ENCODE results near the gene C3orf20.
"Not testable (repeated sequence)": the region's sequence is repeated elsewhere in the genome, so short reads cannot be mapped to it uniquely, and the experiment has no call there.

Gene C3orf20

DNA sequence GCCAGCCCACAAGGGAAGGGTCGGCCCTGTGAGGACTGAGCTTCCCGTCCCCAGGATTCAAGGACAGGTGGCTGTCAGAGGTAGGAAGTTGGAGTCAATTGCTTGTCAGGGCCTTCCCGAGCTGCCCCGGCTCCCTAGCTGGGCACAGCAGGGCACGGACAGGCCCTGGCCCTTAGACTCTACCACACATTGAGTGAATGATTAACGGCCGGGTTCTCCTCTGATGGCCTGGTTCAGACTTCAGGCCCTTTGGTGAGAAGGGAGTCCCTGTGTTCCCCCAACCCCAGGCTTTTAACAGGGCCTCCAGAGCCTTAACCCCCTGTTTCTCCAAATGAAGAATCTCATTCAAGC, 127.4 kb downstream of the C3orf20 start:
- no peak for DNase-seq

- peak; percentile 17 for DNase-seq
Observed at GRCh38 chr3:14803101-14803980, 128.4 kb downstream of the C3orf20 start.

- DNase-seq, result no peak
Observed at GRCh38 chr3:14803981-14804834, 129.3 kb downstream of the C3orf20 start.

- DNase-seq, result no peak
Observed at GRCh38 chr3:14804835-14805780, 130.2 kb downstream of the C3orf20 start.

DNA sequence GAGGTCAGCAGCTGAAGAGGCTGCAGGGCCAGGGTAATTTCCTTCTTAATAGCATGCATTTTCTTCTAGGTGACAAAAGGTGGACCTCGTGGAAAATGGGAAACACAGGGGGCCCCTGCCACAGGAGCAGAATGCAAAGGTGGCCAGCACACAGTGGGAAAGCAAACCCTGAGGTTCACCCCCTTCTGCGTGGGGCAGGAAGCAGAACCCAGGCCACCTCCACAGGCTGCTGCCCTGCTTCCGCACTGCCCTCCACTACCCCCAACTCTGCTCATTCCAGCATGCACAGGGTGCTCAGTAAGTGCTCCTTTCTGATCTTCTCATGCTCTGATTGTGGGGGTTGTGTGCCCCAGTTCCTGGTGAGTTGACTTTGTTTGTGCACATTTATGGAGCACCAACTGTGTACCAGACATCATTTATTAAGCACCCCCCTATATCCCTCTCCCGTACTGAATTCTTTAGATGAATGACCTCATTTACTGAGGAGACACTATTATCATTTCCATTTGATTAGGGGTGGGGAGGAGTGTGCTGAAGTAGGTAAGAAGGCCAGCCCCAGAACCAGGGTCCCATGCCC, 131.1 kb downstream of the C3orf20 start:
- no peak for DNase-seq

DNA sequence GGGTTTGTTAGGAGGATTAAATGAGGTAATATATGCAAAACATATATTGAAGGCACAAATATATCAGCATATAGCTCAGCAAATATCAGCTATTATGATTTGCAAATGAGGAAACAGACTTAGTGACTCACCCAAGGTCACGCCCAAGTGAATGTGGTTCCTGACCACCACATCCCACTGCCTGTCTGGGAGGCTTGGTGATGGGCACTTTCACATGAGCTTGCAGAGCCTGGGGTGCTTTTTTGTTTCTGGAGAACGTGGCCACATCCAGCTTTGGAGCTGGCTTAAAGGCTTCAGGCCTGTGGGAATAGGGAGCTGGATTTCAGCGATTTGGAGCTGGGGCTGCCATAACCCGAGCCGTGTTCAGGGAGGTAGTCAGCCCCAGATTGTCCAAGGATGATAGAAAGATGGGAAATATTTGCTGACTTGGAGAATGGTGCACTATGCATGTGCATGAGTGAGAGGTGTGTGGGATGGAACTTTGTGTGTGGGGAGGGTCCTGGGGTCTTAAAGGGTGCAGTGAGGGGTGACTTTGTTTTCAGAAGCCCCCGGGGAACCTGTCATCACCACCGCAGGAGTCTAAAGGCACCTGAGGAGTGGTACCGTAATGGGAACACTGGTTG, 131.8 kb downstream of the C3orf20 start:
- DNase-seq, result peak; percentile 29

- DNase-seq, result no peak
Observed at GRCh38 chr3:14808025-14808424, 133.1 kb downstream of the C3orf20 start.

- DNase-seq, result no peak
Observed at GRCh38 chr3:14808502-14809266, 133.7 kb downstream of the C3orf20 start.

DNA sequence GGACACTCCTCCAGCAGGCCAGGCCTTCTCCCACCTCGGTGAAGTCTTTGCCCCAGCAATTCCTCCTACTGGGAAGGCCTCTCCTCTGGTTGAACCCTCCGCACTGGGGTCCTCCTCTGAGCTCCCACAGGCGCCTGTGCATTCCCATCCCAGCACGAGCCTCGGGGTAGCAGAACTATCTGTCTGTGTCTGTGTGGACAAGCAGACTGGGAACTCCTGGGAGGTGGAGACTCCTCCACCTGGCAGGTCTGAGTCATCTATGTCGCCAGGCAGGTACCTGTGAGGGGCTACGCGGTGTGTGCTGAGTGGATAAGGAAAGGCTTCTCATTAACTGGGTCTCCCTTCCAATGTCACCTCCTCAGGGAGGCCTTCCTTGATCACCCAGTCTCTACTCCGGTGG, 134.7 kb downstream of the C3orf20 start:
- not testable (repeated sequence) for DNase-seq

DNA sequence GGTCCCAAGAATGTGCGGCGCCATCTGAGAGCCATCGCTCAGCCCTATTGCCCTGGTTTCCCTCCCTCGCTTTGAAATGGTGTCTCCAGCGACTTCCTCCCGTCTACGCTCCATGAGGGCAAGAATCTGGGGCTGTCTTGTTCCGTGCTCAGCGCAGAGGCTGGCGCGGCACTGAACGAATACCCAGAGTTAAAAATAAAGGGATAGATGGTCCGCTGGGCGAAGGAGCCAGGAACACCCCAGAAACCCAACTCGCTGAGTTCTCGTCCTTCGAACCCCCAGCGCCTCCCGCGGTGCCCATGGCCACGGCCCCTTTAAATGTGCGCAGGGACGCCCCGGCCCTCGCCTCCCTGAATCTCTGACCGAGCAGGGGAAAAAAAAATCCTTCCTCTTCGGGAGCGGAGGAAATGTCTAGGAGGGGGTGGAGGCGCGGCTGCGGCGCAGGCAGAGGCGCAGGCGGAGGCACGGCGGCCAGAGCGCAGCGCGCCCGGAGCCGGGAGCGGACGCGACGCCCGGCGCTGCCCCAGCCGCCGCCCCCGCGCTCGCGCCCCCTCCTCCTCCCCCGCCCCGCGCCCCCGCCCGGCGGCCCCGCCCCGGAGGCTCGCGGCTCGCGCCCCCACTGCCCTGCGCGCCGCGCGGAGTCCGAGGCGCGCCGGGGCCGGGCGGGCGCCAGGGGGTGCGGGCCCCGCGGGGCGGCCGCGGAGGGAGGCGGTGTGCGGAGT, 135.3 kb downstream of the C3orf20 start:
- DNase-seq, result no peak

GRCh38 chr3:14810801-14811661, 136.1 kb downstream of the C3orf20 start:
- DNase-seq, result no peak

GRCh38 chr3:14811684-14812083, 136.7 kb downstream of the C3orf20 start:
- DNase-seq, result no peak

- DNase-seq, result no peak
Observed at GRCh38 chr3:14812196-14812790, 137.4 kb downstream of the C3orf20 start.

- DNase-seq, result no peak
Observed at GRCh38 chr3:14814411-14814871, 139.5 kb downstream of the C3orf20 start.

DNA sequence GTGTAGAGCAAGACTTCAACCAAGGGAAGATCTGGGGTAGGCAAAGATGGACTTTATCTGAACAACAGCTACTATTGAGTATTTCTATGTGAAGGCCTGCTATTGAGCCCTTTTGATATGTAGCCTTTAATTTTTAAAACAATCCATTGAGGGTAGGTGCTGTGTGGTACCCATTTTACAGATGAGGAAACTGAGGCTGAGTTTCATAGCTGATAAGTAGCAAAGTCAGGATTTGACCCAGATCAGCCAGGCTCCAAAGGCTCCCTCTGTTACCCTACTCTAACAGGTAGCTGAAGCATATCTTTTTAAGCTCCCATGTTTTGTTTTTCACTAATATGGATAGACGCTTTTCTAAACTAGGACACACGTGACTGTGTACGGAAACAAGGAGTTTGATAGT, 141.4 kb downstream of the C3orf20 start:
- DNase-seq, result no peak

DNA sequence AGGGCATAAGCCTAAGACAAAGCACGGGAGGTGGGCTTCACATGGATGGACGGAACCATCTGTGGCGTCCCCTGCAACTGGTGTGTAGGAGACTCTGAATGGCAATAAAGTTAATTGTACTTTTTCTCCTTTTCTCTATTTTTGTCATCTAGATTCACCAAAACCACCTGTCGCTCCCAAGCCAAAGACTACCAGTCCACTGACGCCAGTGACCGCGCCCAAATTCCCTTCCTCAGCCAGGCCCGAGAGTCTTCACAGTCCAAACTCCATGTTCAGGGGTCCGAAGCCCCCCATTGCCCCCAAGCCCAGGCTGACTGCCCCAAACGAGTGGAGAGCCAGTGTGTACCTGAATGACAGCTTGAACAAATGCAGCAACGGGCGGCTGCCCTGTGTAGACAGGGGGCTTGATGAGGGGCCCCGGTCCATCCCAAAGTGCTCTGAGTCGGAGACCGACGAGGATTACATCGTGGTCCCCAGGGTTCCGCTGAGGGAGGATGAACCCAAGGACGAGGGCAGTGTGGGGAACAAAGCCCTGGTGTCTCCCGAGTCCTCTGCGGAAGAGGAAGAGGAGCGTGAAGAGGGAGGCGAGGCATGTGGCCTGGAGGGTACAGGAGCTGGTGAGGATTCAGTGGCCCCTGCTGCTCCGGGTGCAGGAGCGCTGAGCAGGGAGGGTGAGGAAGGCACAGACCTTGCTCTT, 144.0 kb downstream of the C3orf20 start, which contains the start of gene FGD5:
Gene FGD5, plus strand, starts transcription at position 159 of the 697 bp plus-strand sequence. Its CDS starts 110 bp downstream, at position 269.
- no peak for DNase-seq

GRCh38 chr3:14819671-14820070, 144.7 kb downstream of the C3orf20 start:
- no peak for DNase-seq

DNA sequence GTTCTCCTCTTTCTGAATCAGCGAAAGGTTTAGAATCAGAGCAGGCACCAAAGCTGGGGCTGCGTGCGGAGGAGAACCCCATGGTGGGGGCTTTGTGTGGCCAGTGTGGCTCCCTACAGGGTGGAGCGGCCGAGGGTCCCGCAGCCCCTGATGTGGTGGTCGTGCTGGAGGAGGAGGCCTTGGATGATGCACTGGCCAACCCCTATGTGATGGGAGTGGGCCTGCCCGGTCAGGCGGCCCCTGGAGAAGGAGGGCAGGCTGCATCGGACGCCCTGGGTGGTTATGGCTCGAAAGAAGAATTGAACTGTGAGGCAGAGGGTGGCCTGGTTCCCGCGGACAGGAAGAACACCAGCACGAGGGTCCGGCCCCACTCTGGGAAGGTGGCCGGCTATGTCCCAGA, 145.2 kb downstream of the C3orf20 start:
- DNase-seq, result no peak

Data from stimulated activated CD4-positive, alpha-beta T cell treated with anti-CD3 and anti-CD28 coated beads, Interleukin-15, amount 100 ng/mL, for 24 hours (primary cell).